Activated CD8-positive, alpha-beta memory T cell treated with anti-CD3 and anti-CD28 coated beads for 4 hours (primary cell): ENCODE measurements around the gene LINGO4.
"Not testable (repeated sequence)": the region's sequence is repeated elsewhere in the genome, so short reads cannot be mapped to it uniquely, and the experiment has no call there.

Experiments used
- DNase-seq, 2 donors: peaks; one replicate each; pipeline ENCODE4 v3.0.0-alpha.2; 2020; ENCODE audit warnings: low read depth in 2 of 2

LINGO4 gene

GRCh38 chr1:151783796-151784195, 21.4 kb downstream of the LINGO4 start:
- no peak for DNase-seq

- DNase-seq: no peak
Observed at GRCh38 chr1:151782741-151783140, 22.5 kb downstream of the LINGO4 start.

- not testable (repeated sequence) for DNase-seq
Observed at GRCh38 chr1:151782026-151782425, 23.2 kb downstream of the LINGO4 start.

GRCh38 chr1:151780736-151781135, 24.5 kb downstream of the LINGO4 start:
- DNase-seq: not testable (repeated sequence)

GRCh38 chr1:151779852-151780251, 25.4 kb downstream of the LINGO4 start:
- DNase-seq: no peak

- no peak for DNase-seq
Observed at GRCh38 chr1:151777317-151777716, 27.9 kb downstream of the LINGO4 start.

- DNase-seq: no peak
Observed at GRCh38 chr1:151776665-151777062, 28.6 kb downstream of the LINGO4 start.

- no peak for DNase-seq
Observed at GRCh38 chr1:151775894-151776664, 29.1 kb downstream of the LINGO4 start.

GRCh38 chr1:151774256-151774922, 30.8 kb downstream of the LINGO4 start:
- no peak for DNase-seq

GRCh38 chr1:151773702-151774101, 31.5 kb downstream of the LINGO4 start:
- DNase-seq: no peak

GRCh38 chr1:151769270-151769669, 35.9 kb downstream of the LINGO4 start:
- not testable (repeated sequence) for DNase-seq

- DNase-seq: not testable (repeated sequence)
Observed at GRCh38 chr1:151768351-151769066, 36.7 kb downstream of the LINGO4 start.

GRCh38 chr1:151763990-151764389, 41.2 kb downstream of the LINGO4 start:
- DNase-seq: no peak

- DNase-seq: peak; percentile 64 to 71
Observed at GRCh38 chr1:151762941-151763921, 42.0 kb downstream of the LINGO4 start, which contains the start of gene MRPL9. TSS of gene MRPL9 (minus strand) at chr1:151763496. CDS start at chr1:151763479, 17 bp downstream.

GRCh38 chr1:151760597-151761385, 44.4 kb downstream of the LINGO4 start:
- DNase-seq: no peak

GRCh38 chr1:151759241-151759640, 46.0 kb downstream of the LINGO4 start:
- DNase-seq: no peak

- no peak for DNase-seq
Observed at GRCh38 chr1:151756291-151756690, 48.9 kb downstream of the LINGO4 start.
